CD4-positive, alpha-beta T cell treated with Interleukin-6 for 4 hours (primary cell): Measurements from ENCODE around the gene MYO9A.

ENCODE experiments used
- DNase-seq: peaks from one replicate; pipeline ENCODE4 v3.0.0-alpha.2; 2020; ENCODE audit warnings: mixed read lengths

Gene MYO9A

DNA sequence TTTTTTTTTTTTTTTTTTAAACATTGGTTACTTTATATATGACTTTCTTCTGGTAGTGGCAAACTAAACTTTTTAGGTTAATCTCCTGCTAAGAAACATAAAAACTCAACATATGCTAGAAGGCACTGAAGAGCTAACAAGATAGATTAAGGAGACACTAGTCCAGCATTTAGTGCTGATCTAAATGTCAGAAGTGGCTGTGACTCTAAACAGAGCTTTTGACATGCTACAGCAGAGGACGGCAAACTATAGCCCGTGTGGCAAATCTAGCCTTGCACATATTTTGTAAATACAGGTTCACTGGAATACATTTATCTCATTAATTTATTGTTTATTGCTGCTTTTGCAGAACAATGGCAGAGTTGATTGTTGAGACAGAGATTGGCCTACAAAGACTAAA lies 287.0 kb downstream of the MYO9A start:
- DNase-seq: no peak

DNA sequence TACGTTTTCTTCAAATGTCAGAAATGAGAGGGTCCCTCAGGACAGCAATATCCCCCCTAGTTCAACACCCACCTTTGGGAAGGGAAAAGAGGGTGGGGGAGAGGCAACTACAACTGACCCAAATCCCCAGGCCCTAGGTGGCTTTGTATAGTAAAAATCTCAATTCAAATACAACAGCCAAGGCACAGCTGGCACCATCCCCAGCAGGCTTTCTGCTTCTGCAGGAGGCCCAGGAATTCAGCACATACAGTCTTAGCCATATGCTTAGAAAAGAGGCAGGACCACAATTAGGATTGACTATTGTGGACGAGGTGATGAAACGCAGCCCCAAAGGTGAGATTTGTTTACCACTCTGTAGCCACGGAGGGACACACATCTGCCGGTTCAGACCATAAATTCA lies 291.8 kb downstream of the MYO9A start:
- no peak for DNase-seq

DNA sequence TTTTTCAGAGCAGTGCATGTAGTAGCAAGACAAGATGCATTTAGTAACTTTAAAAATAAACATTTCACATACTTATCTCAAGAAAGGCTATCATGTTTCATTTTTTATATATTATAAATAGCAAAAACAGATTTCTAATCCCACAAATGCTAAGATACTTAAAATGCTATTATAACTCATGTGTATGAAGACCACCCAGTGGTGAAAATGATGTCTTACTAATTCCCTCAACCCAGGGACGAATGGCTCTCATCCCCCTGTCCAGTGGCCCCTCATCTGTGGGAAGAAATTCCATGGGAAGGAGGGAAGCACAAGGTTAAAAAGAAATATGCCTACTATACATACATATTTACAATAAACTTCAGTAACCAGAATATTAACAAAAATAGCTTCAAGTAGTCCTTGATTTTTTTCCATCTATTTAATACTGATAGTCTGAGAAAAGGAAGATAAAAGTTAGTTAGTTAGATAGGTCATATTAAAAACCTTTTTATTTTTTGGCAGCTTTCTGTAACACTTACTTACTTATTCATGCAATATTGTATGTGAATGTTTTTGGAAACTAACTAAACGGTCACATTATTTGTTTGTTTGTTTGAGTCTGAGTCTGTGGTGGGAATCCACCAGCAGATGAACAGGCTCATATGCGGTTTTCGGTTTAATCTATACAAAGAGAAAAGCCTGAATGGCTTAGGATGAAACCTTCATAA lies 292.8 kb downstream of the MYO9A start:
- DNase-seq: no peak

DNA sequence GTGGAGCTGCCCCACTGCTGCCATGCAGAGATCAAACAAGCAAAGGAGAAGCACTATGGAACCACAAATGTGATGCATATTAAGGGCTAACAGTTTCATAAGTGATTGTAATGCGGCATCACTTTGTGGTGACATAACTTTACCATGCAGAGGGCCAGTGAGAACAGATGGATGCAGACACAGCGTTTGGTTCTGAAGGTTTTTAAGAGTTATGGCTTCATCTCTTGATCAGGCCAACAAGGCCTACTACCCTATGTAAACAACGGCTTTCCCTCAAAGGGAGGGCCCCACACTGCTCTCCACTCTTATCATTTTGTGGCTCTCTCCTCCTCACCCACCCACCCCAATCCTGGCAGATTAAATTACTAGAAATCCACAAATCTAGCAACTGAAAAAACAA lies 294.1 kb downstream of the MYO9A start:
- DNase-seq: no peak

DNA sequence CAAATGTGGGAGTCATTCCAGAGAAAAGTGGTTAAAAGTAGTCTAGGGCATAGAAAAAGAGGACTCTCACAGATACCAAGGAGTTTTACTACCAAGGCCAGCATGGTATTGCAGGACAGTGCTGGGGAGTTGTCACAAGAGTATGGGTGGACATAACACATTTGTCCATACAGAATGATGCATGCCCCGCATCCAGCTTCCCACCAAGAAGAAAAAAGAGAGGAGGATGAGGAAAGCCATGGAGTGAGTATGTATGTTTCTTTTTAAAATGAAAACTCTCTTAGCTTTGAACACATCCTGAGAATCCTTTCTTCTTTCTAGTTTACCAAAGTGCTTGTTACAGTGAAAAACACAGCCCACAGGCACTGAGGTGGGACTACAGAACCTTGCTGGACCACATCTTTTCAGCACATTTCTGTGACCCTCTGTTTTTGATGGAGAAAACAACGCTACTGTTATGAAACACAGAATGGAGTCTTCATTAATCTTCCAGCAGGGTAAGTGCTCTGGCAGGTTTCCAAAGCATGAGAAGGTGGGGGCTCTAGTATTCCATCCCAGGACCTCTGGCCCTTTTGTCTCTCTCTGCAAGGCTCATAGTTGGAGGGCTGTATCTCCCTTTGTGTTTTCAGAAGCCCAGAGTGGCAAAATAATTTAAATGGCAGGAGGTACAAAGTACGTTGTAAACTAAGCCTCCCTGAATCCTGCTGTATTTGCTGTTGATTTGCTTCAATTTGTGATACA lies 294.9 kb downstream of the MYO9A start:
- DNase-seq: no peak

DNA sequence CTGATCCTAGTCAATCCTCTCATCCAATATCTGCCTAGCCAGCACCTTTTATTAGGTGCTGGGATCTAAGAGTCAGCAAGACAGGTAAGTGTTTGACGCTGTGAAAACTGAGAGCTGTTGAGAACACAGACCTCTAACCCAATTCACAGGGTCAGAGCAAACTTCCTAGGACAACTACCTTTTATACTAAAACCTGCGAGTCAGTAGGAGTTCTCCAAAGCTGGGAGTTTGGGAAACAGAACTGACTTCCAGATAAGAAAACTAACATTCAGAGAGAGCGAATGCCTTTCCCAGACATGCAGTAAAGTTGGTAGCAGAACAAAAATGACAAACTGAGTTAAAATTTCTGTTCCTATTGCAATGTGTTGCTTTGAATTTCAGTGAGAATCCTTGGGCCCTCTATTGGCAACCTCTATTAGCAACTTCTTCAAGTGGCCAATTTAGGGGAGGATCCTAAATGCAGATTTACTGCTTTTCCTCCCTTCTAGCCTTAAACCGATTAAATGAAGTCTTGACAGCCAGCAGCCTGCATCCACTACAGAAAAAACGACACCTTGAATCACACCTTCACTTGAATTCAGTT lies 296.3 kb downstream of the MYO9A start:
- no peak for DNase-seq

DNA sequence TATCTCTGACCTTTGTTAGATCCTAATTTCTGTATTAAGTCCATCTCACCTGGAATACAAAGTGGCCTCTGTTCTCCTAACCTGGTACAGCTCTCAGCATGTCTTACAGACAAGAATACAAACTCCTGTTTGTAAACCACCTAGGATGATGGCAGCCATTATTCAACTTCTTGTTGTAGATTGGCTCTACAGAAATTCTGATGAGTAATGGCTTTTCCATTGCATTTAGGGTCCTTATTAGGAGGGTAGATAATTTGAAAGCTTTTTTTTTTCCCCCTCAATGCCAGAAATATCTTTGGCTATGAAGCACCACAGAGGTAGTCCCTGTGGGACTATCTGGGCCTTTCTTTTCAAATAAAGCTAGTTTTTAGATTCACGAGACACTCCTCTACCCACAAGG lies 297.8 kb downstream of the MYO9A start:
- no peak for DNase-seq

DNA sequence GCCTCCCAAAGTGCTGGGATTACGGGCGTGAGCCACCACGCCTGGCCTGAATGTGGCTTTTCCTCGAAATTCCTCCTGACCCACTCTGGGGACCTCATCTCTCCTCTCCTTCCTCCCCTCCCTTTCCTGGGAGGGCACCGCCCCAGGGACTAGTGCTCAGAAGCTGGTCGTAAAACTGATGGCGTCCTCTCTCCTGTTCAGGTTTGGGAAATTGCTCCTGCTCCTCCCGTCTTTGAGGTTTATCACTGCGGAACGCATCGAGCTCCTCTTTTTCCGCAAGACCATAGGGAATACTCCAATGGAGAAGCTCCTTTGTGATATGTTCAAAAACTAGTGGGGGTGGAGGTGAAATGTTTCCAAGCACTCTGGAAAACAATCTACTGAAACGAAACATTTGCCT lies 300.6 kb downstream of the MYO9A start:
- DNase-seq: no peak

DNA sequence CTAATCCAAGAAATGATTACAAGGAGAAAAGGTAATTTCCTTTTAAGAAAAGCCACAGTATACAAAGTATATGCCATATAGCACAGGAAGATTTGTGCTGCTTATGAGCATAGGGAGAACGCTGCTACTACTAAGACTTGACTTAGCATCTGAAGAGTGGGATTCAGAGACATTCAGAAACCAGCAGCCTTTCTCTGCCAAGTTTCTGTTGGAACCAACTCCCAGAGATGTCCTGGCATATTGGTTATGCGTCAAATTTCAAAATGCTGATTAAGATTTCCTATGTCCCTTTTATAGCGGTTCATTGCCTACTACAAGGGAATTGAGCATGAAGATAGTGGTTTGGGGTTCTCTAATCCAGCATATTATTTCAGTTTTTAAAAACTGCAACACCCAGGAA lies 302.6 kb downstream of the MYO9A start:
- no peak for DNase-seq

DNA sequence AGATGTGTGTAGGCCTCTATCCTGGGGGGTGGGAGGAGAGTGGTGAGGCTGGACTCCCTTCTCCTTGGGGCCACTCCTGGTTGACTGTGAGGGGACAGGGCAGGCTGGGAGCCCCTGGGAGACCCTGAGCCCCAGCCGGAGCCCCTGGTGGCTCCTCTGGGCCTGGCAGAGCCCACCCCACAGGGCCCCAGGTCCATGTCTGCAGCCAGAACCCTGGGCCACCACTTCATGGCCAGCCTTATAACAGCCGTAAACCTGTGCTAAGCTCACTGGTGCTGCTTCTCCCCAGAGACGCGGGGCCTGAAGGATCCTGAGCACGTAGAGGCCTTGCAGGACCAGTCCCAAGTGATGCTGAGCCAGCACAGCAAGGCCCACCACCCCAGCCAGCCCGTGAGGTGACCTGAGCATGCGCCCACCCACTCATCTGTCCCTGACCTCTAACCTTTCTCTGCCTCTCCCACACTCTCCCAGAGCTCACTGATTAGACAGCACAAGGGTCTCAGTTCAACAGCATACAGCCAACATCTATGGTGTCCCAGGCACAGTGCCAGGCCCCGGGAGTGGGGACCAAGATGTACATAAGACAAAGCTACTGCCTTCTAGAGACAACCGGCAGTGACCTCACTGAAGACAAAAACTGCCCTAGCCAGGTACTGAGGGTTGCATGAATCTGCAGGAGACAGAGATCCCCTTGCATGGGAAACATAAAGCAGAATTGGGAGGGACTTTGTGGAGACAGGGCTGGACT lies 304.1 kb downstream of the MYO9A start:
- no peak for DNase-seq

DNA sequence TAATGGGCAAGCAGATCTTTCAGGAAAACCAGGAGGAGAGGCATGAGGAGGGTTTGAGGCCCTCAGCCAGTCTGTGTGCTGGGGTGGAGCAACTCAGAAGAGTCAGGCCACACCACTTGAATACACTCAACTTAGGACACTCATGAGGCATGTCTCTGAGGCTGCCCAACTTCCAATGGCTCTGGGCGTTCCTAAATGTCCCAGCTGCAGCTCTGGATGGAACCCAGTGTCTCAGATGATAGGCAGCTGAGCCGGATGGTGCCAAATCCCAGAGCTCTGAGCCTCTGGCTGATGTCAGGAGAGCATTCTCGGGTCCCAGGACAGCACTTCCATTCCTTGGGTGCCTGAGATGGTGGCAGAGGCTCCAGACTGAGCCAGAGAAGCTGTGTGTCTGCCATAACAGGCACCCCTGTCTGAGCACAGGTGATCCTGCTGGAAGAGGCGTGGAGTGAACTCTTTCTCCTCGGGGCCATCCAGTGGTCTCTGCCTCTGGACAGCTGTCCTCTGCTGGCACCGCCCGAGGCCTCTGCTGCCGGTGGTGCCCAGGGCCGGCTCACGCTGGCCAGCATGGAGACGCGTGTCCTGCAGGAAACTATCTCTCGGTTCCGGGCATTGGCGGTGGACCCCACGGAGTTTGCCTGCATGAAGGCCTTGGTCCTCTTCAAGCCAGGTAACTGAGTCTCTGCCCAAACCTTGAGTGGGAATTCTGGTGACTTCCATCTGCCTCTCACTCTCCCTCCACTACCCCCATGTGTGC lies 304.8 kb downstream of the MYO9A start:
- no peak for DNase-seq

DNA sequence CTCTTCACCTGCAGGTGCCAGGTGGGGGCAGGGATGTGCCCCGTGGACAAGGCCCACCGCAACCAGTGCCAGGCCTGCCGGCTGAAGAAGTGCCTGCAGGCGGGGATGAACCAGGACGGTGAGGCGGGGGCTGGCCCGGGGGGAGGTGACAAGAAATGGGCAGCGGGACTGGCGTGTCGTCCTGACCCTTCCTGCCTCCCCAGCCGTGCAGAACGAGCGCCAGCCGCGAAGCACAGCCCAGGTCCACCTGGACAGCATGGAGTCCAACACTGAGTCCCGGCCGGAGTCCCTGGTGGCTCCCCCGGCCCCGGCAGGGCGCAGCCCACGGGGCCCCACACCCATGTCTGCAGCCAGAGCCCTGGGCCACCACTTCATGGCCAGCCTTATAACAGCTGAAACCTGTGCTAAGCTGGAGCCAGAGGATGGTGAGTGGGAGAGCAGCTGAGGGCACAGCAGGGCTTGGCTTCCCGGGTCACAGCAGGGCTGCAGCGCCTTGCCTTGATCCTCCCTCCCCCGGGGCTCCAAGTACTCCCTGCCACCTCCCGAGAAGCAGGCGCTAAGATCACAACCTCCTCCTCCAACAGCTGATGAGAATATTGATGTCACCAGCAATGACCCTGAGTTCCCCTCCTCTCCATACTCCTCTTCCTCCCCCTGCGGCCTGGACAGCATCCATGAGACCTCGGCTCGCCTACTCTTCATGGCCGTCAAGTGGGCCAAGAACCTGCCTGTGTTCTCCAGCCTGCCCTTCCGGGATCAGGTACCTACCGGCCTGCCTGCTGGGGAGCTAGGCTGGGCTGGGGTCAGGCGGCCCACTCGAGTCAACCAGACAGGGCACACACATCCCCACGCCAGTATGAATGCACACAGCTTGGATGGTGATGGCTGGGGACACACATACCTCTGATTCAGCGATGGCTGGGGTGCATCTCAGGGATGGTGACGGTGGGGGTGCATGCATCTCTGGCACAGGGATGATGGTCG lies 305.9 kb downstream of the MYO9A start:
- DNase-seq: no peak

DNA sequence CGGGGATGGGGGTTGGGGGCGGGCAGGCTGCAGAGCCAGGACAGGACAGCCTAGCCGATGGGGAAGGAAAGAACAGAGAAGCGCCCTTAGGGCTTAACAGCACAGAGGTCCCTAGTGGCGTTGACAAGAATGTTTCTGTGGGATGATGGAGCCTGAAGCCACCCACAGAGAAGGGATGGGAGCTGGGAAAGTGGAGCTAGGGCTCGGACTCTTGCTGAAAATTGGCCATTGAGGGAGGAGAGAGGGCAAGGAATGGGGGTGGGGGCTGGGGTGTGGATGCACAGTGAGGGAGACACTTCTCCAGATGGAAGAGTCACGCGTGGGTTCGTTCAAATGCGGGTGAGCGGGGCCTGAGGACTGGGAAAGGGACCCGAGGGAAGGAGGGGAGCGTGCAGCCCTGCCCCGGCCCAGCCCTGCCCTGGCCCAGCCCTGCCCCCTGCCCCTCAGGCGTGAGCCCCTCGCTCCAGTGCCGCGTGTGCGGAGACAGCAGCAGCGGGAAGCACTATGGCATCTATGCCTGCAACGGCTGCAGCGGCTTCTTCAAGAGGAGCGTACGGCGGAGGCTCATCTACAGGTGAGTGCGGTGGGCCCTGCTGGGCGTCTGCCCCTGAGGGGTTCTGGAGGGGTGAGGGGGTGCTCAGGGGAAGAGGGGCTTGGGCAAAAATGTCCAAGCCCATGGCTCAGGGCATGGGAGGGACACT lies 306.8 kb downstream of the MYO9A start:
- DNase-seq: no peak

DNA sequence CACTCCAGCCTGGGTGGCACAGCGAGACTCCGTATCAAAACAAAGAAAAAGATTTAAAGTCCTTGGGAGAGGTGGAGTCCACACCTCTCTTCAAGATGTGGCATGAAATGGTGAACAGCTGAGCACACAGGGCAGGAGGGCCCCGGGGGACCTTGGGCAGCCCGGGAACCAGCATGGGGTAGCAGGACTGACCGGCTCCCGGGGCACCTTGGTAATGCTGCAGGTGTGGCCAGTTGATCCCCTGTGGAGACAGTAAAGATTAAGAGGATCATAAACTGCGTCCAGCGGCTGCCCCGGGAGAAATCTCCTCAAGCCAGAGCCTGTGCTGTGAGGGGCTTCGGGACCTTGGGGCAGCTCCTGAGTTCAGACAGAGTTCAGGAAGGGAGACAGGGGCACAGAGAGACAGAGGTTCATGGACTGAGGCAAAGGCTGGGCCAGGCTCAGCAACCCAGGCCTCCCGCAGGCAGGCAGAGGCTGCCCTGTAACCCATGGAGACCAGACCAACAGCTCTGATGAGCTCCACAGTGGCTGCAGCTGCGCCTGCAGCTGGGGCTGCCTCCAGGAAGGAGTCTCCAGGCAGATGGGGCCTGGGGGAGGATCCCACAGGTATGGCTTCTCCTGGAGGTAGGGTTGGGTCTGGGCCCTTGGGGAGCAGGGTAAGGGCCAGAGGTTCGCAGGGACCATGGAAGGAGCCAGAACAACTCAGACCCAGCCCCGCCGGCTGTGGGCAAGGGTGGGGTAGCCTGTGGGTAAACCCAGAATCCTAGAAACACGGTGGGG lies 307.5 kb downstream of the MYO9A start, which contains the start of gene NR2E3:
TSS of gene NR2E3 (plus strand) at position 299 of the 780 bp plus-strand sequence. CDS start at position 489, 190 bp downstream.
- DNase-seq: no peak

DNA sequence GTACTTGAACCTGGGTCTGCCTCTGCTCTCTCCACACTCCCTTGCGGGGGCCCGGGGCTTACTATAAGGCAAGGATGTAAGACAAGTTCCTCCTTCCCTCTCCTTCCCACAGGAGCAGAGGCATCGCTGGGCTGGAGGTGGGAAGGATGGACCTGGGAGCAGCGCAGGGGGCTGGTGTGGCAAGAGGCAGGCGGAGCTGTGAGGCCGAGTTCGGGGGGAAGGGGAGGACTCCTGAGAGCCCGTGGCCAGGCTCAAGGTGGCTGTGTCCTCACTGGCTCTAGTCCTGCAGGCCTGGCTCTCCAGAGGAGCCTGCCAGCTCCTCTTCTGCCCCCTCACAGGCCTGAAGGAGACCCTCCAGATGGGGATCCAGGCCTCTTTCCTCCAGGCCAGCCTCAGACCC lies 308.6 kb downstream of the MYO9A start:
- no peak for DNase-seq

DNA sequence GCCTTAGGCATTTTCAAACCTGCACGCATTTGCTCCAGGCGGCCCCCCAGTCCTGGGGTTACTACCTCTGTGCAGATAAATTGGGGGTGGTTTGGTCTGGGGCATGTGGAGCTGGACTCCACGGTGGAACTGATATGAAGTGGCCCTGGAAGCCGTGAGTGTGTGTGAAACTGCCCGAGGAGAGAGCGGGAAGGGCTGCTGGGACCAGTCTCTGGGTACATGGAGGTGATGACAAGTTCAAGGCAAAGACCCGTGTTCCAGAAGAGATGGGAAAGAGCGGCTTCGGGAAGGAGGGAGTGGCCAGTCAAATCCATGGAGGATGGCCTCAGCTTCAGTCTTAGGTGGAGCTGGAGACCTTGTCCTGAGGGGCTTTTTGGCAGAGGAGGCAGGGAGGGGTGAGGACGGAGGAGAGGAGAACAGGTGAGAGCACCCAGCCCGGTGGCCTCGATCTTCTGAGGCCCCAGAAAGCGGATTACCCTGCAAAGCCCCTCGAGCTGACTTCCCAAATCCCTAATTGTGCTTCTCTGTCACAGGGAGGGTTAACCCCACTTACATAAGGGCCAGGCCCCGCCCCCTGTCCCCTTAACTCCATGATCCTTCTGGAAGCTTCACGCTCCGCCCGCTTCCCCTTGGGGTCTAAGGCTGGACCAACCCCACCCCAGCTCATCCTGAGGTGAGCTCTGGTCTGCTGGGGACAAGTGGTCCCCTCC lies 309.5 kb downstream of the MYO9A start:
- no peak for DNase-seq

DNA sequence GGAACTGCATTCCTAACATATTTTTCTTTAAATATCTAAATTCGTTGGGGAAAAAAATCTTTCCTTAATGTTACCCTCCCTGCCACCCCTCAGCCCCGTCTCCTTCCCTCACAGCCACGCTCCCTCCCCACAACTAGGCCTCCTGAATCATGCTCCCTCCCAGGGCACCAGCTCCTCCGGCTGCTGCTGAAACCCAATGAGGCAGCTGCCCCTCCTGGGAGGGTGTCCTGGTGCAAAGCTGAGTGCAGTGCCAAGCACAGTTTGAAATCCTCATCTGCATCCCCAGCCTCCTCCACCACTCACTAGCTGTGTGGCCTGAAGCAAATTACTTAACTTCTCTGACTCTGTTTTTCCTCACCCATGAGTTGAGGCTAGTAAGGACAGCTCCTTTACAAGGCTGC lies 310.3 kb downstream of the MYO9A start:
- no peak for DNase-seq

DNA sequence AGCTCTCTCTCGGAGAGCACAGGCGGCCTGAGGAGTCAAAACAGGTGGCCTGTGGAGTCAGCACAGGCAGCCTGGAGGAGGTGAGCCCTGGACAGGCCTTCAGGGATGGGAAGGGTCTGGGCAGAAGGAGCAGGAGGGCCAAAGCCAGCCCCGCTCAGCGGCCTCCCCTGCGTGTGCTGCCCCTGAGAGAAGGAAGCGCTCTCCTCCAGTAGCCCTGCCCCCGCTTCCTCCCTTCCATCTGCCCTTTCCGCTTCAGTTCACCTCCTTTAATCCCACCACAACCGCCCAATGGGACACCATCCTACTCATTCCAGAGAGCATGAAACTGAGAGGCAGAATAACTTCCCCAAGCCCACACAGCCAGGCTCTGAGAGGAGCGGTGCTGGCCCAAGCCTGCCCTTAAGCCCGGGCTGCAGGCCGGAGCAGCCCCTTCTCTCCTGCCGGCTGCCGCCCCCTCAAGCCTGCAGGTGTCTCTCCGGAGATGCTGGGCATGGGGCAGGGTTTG lies 310.8 kb downstream of the MYO9A start:
- DNase-seq: no peak

DNA sequence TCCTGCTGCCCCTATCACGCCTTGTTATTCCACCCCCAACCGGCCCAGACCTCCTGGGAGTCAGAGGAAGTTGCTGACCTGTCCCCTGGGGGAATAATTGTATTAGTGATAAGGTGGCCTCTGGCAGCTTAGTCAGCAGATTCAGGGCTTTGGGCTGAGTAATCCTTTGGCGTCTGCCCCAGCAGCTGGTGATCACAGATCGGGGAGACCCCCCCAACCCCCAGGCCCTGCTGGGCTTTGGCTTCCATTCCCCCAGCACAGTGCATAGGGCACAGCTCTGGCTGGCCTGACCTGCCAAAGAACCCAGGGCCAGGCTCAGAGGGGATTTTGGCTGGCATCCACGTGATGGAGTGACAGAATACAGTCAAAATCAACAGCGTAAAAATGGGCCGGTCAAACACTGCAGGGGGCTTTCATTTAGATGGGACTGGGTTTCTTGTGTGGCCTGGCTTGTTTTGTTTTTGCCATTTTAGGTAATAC lies 311.5 kb downstream of the MYO9A start:
- no peak for DNase-seq
